GM18868 (cell line): ENCODE measurements around the gene ACAD8.

ENCODE experiments used
- ATAC-seq: cut with Tn5 transposase; IDR thresholded peaks from one replicate; pipeline ENCODE4 v1.9.1; 2021; ENCODE audit warnings: mild to moderate bottlenecking, moderate library complexity; ENCODE audit not compliant: unreplicated experiment

Gene ACAD8

DNA sequence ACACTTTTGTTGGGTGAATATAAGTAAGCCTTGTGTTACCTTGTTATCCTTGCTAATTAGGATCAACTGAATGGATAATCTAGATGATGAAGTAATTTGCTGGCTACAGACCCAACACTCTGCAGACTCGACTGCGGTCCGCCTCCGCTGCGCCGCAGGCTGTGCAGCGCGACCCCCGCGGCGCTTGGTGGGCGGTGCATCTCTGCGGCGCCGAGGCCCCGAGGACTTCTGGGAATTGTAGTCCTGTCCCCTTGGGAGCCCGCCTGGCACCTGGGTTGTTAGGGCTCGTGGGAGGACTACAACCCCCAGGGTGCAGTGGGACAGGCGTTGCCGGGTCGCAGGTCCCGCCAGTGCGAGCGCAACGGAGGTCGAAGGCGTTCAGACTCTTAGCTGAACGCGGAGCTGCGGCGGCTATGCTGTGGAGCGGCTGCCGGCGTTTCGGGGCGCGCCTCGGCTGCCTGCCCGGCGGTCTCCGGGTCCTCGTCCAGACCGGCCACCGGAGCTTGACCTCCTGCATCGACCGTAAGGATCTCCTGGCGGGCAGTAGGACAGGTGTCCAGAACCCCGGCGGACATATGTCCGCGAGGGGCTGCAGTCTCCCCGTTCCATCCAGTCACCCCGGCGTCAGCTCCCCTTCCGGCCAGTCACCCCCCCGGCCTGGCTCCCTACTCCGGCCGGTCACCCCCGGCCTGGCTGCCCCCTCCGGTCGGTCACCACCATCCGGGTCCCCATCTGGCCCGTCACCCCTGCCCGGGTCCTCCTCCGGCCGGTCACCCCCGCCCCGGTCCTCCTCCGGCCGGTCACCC lies at the start of gene ACAD8, which contains the start of gene THYN1:
TSS of gene ACAD8 (plus strand) at position 381 of the 806 bp plus-strand sequence. CDS start at position 414, 33 bp downstream.
TSS of gene THYN1 (minus strand) at position 165 of the 806 bp plus-strand sequence. CDS start 470 bp downstream, outside the sequence.
- ATAC-seq = peak; percentile 99

DNA sequence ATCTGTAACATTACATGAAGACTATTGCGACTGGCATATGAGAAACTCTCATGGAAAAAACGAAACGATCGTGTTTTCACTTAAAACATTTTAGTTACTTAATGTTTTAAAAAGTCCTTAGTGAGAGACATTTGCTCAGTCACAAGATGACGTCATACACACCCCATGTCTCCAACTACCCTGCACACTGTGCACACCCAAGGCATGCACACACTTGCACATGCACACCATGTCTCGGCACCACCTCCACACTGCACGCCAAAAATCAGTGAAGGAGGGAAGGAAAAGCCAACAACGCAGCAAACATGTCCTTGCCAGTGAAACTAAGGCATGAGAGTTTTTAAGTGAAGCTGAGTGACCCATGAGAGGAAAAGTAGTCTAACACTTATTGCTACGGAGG lies 47.6 kb upstream of the ACAD8 start:
- ATAC-seq = no peak

DNA sequence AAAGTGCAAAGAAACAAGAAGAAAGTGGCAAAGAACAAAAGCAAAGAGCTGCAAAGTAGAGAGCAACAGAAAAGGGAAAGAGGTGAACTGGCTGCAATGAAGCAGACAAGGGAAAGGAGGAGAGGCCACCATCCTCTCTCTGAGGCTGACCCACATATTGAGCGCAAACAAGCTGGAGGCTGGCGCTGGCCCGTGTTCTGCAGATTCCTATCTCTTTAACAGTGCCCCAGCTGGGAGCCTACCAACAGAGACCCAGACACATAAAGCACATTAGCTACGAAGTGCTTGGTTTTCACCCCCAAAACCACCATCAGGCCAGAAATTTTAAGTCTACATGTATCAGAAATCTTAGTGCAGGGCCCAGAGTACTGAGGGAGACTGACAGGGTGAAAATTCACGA lies 47.2 kb upstream of the ACAD8 start:
- ATAC-seq = no peak

DNA sequence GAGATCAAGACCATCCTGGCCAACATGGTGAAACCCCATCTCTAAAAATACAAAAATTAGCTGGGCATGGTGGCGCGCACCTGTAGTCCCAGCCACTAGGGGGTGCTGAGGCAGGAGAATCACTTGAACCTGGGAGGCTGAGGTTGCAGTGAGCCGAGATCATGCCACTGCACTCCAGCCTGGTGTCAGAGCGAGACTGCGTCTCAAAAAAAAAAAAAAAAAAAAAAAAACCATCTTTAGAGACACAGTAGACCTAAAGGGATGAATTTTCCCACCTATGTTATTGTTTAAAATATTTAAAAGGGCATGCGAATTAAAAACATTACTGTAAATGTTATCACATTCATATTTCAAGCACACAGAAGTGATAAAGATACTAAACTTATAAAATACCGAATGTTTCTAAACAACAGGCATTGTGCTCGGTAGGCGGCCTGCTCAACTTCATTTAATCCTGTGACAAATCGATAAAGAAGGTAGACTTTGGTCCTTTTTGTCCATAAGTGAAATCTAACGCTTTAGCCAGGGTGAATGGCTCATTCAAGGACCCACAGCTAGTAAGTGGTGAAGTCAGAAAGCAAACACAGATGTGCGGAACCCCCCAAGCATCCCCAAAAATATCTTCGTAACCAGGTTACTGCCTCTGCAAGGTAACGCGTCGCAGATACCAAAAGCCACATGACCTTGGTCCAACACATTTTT lies 45.7 kb upstream of the ACAD8 start:
- no peak for ATAC-seq

DNA sequence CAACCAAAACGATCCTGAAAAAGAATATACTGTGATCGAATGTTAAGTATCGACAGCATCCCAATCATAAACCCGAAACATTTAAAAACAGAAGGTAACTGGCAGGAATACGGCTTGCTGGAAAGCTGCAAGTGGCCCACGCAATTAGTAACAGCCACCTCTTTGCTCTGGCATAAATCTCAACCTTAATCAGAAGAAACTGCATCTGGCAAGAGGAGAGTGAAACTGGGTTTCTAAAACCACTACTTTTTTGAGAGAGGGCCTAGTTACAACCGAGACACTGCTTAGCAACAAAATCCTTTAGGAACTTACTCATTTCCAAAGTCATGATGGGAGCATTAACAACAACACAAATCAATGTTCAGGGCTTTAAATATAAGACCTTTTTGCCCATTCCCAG lies 37.5 kb upstream of the ACAD8 start:
- no peak for ATAC-seq

DNA sequence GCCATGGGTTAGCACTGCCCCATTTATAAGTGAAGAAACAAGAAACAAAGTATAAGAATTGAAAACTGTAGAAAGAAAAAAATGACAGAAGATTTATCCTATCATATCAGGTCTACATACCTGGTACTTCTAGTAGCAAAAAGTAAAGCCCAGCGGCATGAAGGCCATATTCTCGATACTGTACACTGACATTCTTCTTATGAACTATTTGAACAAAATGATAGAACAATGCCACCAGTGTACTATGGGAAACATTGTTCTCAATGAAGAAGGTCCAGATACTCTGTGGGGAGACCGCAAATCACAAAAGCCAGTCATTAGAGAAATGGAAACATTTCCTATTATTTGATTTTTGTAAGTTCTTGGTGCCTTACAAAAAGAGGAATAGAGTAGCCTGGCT lies 36.6 kb upstream of the ACAD8 start:
- no peak for ATAC-seq

DNA sequence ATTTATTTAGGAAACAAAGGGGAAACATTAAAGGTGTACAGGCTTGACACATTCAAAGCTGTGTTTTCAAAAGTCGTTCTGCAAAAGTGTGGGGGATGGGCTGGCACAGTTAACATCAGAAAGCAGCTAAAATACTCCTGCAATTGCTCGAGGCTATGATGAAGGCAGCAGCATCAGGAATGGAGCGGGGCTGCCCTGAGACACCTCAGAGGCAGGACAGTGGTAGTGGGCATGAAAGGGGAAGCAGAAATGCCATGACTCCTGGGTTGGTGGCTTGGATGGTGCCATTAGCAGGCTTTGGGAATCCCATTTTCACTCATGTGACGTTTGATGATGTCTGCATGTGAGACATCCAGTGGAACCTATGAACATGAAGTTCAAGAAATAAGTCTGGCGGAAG lies 30.2 kb upstream of the ACAD8 start:
- ATAC-seq = no peak

DNA sequence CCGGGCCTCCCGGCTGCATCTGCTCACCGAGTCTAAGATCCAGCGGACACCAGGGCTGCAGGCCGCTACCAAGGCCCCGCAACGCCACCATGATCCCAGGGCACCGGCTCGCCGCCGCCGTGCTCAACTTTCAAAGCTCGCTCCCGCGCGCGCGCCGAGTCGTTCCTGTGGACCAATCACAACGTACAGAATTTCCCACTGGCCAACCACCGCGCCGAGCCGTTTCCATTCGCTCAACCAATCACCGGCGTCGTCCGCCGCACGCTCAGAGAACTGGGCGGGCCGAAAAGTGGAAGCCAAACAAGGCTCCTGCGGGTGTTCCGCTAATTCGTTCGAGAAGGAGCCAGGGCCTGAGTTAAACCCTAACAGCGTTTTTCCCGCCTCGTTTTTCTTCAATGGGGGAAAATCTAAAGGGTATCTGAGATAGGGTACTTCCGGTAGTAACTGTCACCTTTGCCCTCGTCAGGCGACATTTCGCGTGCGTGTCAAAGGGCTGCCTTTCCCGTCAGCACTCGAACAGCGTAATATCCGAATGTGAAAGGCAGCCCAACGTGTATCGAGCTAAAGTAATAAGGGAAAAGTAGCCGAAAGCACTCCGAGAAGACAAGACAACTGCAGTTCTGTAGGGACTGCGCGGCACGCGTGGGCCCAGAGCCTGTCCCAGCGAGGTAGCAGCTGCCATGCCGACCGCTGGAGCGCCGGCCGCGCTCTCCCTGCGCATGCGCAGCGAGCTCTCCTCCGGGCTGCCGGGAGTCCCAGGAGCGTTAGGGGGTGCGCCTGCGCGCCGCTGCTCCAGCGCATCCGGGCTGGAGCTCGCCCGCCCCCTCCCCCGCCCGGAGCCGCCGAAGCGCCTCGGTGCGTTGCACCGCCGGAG lies 29.3 kb upstream of the ACAD8 start, which contains the start of the genes NCAPD3 and VPS26B:
TSS of gene NCAPD3 (minus strand) at position 132 of the 874 bp plus-strand sequence. CDS start at position 91, 41 bp downstream.
TSS of gene VPS26B (plus strand) at position 836 of the 874 bp plus-strand sequence. CDS start 452 bp downstream, outside the sequence.
- peak; percentile 76 for ATAC-seq

DNA sequence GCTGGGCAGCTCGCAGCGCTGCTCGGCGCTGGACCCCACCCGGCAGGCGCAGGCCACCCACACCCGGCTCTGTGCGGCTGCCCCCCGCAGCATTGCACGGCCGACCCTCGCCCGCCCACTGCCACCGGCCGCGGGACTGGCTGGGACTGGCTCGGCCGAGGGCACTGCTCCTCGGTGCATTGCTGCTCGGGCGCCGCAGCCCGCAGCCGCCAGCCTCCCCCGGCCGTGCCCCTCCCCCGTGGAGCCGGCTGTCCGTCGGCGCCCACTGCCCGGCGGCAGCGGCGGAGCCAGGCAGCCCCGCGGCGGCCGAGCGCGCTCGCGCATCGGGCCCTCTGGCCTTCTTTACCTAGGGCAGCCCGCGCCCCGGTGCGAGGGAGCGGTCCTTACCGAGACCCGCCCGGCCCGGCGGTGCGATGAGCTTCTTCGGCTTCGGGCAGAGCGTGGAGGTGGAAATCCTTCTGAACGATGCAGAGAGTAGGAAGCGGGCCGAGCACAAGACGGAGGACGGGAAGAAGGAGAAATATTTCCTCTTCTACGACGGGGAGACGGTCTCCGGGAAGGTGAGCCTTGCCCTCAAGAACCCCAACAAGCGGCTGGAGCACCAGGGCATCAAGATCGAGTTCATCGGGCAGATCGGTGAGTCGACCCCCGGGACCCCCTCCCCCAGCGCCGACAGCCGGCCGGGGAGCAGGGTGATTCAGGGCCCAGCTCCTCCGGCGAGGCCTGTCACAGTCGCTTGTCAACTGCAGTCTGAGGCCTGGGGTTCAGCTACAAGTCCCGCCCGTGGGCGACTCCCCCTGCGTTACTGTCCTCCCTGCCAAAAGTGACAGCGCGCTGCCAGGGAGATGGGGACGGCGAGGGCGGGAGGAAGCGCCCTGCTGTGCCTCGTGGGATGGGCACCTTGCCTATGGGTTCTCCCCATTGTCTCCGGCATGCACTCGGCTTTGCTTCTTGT lies 28.4 kb upstream of the ACAD8 start:
- ATAC-seq = peak; percentile 16

DNA sequence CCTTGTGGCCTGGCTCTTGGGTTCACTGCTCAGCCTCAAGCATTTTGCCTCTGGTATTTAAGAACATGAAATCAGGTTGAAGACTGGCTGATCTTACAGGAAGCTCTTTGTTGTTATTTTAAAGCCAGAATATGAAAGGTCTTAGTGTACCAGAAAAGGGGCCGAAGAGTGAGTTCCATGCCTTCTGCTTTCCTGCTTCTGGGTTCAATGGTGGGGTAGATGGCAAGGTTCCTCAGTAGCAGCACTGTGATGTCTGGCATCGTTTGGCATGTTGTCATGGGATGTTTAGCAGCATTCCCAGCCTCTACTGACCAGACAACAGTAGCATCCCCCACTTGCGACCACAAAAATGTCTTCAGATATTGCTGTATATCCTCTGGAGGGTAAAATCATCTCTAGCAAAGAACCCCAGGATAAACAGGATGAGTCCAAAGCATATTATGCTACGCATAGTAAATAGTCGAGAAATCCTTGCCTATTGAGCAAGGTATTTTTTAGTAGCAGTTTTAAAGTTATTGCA lies 26.5 kb upstream of the ACAD8 start:
- no peak for ATAC-seq

DNA sequence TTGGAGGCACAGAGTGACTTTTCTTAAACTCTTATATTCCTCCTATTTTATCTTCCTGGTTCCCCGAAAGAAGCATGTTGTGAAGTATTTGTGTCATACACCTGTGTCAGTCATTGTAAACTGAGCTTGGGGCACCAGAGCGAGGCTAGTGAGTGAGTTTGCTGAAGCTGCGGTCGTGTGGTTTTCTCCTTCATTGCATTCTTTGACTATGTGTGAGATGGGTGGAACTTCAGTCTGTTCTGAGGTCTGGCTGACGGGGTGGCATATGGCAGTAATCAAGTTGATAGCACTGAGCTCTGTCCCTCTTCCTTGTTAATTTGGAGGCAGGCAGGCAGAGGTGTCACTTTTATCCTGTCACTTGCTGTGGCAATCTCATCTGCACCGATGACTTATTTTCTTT lies 24.7 kb upstream of the ACAD8 start:
- peak; percentile 63 for ATAC-seq

DNA sequence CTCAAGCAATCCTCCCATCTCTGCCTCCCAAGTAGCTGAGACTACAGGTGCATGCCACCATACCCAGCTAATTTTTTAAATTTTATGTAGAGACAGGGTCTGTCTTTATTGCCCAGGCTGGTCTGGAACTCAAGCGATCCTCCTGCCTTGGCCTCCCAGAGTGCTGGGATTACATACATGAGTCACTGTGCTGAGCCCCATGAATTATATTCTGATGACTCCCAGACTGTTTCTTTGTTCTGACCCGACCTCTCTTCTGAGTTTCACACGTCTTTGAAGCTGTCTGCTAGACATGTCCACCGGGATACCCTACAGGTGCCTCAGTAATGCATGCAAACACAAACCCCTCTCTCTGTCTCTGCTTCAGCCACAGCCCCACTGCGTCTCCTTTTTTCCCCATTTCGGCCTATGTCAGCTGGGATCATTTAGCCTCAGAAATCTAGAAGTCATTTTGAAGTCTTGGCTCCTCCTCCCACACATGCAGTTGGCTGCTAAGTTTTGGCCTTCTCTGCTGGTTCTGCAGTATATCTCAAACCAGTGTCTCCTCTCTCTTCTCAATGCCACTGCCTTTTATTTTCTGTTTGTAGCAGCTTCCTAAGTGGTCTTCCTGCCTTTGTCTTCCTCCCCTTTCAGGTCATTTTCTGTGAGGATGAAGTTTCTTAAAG lies 24.1 kb upstream of the ACAD8 start:
- ATAC-seq = no peak

DNA sequence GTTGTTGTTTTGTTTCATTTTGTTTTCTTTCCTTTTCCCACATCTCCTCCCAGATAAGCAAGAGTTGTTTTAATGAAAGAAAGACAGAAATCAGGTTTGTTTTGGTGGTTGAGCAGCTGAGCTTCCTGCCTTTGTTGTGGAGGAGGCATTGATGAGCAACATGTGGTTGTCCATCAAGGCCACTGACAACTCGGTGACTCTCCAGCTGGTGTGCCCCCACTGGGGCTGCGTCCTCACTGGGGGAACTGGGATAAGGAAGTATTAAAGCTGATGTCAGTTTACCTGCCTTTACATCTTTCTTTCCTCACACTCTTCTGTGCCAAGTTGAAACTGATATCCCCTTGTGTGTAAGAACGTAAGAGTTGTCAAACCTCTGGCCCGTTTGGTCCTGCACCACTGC lies 23.0 kb upstream of the ACAD8 start:
- no peak for ATAC-seq

DNA sequence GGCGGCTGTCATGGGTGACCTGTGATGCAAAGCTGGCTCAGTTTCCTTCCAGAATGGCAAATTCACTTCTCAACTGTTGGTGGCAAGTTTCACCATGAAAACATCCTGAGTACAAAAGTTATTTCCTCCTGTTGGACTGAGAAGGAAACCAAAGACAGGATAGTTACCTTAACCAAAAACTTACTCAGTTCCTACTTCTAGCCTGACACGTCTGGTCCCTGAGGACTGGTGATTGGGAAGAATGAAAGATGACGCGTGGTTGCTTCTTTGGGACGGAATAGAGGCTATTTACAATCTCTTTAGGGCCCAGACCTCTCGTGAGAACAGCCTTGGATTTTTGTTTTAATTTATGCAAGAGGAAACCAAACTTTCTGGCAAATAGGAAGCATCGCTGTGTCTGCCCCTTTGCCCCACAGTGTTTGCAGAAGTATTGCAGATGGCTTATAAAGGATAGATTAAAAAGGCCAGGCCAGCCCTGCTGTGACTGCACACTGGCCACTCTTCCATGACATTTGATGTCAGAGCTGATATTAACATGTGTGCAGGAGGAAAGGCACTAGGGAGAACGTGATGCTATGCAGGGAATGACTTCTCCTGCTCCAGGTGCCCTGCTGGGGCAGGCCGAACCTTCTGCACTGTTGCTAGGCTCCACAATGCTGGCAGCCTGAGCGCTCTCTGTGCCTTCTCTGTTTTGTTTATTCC lies 21.3 kb upstream of the ACAD8 start:
- no peak for ATAC-seq

DNA sequence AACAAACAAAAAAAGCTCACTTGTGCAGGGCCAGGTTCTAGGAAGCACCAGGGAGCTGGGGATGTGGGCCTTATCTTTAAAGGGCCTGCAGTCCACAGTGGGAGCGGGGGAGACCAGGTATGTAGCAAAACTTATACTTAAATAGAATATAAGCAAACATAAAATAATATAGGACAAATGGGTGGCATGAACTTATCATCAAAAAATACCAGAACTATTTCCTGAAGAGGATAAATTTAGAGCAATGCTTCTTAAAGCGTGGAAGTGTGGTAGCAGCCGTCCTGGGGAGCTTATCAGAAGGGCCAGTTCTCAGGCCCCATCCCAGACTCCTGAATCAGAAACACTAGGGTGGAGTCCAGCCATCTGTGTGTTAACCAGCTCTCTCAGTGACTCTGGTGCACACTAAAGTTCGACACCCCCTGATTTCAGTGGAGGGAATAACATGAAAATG lies 19.6 kb upstream of the ACAD8 start:
- ATAC-seq = no peak

DNA sequence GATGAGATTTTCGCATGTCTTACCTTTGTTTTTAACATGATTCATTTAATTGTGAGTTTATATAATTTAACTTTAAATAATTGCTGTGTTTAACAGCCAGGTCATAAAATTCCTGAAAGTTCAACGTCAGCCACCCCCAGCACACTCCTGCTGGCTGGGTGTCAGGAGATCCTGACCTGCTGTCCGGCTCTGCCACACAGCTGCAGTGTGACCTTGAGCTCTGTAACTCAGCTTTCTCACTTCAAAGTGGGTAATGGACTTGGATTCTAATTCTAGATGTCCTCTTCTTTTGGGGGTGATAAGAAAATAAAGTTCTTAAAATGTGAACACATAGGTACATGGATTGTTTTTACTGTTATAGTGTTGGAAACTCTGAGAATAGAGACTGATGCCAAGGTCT lies 18.0 kb upstream of the ACAD8 start:
- no peak for ATAC-seq

DNA sequence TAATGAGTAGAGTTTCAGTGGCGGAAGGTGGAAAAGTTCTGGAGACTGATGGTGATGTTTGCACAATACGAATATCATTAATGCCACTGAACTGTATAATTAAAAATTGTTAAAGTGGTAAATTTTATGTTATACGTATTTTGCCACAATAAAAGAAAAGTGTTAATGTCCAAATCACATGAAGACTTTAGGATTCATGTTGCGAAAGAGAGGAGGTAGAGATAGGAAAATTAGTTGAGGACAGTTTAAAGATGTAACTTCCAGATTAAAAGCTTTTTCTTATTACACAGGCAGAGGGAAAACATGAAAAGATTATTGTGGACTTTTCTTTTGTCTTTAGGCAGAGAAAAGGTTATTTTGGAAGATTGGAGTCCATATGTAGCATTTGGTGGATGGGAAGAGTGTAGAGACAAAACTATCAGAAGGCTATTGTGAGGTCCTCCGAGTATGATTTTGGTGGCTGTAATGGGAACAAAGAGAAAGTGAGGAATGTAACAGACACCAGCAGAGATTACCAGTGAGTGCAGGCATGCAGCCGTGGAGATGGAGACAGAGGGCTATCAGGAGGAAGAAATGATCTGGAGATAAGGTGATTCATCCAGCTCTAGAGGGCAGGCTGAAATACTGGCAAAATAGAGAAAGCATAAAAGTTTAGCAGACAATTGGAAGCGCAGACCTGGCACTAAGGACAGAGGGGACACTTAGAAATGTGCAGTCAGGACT lies 16.4 kb upstream of the ACAD8 start:
- no peak for ATAC-seq

DNA sequence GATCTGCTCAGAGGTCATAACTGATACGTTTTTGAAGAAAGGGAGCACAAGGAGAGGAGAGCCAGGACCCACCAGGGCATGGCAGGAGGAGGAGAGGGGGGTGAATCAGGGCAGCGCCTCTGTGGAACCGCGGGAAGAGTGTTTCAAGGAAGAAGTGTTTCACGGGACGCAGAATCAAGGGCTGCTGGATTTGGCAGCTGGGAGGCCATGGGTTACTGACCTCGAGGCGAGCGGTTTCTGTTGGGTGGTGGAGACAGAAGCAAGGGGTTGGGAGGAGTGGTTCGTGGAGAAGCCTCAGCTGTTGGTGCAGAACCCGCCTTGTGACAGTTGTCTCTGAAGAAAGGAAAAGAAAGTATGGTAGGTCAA lies 15.8 kb upstream of the ACAD8 start:
- no peak for ATAC-seq
